Stimulated activated CD4-positive, alpha-beta T cell treated with anti-CD3 and anti-CD28 coated beads, Interleukin-4, amount 100 ng/mL, for 4 hours (primary cell): ENCODE measurements around the gene CELSR2.

Source experiments
- DNase-seq, 2 experiments: peaks; one replicate each; pipeline ENCODE4 v3.0.0-alpha.2; 2020

Gene CELSR2

GRCh38 chr1:109265016-109265415, 15.7 kb downstream of the CELSR2 start:
- no peak for DNase-seq

DNA sequence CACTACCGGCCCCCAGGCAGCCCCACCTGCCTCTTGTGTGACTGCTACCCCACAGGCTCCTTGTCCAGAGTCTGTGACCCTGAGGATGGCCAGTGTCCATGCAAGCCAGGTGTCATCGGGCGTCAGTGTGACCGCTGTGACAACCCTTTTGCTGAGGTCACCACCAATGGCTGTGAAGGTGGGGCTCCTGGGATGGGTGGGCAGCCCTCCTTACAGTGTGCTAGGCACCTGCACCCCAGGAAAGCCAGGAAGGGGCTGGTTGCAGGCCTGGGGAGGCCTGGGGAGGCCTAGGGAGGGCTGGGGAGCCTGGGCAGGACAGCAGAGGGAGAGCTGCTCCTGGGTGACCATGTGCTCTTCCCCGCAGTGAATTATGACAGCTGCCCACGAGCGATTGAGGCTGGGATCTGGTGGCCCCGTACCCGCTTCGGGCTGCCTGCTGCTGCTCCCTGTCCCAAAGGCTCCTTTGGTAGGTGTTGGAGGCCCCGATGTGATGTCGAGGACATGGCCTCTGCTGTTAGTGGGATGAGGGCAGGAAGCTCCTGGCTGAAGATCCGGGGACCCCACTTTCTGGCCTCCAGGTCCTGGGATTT, 16.5 kb downstream of the CELSR2 start:
- no peak for DNase-seq

DNA sequence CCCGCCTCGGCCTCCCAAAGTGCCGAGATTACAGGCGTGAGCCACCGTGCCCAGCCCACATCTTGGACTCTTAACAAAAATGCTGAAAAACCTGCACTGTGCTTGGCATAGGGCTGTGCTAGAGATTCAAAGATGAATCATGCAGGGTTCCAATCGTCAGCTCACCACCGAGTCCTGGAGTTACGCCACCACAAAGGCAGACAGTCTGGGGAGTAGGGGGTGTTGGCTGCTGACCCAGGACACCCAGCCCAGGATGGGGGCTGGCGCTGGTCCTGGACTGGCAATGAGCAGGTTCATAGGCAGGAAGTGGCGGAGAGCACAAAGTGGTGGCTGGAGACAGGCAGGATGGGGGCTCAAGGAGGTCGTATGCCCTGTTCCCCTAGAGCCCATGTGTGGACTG, 17.6 kb downstream of the CELSR2 start:
- DNase-seq: no peak

DNA sequence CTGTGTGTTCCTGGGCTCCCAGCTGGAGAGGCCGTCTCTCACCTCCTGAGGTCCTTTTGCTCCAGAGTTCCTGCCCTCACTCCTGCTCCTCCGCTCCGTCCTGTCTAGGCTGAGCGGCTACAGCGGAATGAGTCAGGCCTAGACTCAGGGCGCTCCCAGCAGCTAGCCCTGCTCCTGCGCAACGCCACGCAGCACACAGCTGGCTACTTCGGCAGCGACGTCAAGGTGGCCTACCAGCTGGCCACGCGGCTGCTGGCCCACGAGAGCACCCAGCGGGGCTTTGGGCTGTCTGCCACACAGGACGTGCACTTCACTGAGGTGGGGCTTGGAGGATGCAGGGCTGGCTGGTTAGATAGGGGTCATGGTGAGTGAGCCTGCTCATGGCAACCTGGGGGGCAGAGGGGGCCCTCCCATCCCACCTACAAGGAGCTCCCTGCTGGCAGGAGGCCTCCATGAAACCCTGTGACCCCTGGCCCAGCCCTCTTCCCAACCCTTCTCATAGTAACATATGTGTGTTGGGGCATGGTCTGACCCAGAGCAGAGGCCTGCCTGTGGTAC, 18.5 kb downstream of the CELSR2 start:
- no peak for DNase-seq

GRCh38 chr1:109268431-109269211, 19.3 kb downstream of the CELSR2 start:
- DNase-seq: no peak

DNA sequence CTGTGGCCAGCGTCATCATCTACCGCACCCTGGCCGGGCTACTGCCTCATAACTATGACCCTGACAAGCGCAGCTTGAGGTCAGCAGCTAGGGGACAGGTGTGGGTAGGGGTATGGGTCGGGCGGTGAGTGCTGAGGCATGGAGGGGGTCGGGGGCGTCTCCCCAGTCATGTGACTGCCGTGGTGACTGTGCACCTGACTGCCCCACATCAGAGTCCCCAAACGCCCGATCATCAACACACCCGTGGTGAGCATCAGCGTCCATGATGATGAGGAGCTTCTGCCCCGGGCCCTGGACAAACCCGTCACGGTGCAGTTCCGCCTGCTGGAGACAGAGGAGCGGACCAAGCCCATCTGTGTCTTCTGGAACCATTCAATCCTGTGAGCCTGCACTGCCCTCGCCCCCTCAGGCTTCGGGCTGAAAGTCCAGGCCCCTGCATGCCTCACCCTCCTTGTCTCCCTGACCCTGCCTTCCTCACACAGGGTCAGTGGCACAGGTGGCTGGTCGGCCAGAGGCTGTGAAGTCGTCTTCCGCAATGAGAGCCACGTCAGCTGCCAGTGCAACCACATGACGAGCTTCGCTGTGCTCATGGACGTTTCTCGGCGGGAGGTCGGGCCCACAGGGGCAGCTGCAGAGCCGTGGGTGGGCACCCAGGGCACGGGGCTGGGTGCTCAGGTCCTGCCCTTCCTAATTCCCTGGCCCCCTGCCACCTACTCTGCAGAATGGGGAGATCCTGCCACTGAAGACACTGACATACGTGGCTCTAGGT, 20.1 kb downstream of the CELSR2 start:
- no peak for DNase-seq

DNA sequence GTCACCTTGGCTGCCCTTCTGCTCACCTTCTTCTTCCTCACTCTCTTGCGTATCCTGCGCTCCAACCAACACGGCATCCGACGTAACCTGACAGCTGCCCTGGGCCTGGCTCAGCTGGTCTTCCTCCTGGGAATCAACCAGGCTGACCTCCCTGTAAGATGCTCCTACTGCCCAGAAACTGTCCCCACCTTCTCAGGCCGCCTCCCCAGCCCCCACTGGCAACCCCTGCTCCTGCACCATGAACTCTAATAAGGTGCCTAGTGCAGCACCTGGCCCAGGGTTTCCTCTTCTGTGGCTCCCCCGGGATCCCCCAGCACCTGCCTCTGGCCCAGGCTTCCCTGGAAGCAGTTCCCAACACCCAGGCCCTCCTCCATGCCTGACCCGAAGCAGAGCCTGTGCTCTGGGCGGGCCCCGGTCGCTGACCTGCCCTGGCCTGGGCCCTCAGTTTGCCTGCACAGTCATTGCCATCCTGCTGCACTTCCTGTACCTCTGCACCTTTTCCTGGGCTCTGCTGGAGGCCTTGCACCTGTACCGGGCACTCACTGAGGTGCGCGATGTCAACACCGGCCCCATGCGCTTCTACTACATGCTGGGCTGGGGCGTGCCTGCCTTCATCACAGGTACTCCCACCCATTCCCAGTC, 20.8 kb downstream of the CELSR2 start:
- DNase-seq: no peak

GRCh38 chr1:109270623-109271317, 21.4 kb downstream of the CELSR2 start:
- no peak for DNase-seq

DNA sequence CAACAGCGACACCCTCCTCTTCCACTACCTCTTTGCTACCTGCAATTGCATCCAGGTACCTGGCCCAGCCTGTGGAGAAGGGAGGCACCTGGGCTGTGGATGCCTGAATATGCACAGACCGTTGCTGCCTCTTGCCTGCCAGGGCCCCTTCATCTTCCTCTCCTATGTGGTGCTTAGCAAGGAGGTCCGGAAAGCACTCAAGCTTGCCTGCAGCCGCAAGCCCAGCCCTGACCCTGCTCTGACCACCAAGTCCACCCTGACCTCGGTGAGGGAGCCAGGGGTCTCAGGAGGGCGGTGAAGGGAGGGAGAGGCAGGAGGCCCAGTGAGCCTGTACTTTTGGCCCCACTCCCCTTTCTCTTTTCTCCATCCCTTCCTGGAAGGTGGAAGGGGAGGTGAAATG, 22.1 kb downstream of the CELSR2 start:
- no peak for DNase-seq

DNA sequence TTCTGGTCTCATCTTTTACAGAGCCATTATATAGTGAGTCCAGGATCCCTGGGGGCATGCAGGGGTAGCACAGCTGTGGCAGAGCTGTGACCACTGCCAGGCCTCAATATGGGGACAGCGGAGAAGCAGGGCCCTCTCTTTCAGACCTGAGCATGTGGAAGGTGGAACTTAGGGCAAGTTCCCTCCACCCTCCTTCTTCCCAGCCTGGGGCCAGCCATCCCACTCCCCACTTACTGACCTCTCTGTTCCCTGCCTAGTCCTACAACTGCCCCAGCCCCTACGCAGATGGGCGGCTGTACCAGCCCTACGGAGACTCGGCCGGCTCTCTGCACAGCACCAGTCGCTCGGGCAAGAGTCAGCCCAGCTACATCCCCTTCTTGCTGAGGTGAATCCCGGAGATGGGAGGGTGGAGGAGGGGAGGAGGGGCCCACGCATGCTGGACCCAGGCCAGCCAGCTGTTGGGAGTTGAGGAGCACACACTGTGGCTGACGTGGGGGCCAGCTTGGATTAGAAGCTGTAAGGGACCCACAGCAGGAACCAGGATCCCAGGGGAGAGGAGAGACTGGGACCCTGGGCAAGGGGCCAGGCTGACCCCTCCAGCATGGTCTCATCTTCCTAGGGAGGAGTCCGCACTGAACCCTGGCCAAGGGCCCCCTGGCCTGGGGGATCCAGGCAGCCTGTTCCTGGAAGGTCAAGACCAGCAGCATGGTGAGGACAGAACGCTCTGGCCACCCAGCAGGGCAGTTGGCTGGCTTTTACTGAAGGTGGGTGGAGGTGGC, 22.9 kb downstream of the CELSR2 start:
- DNase-seq: no peak

GRCh38 chr1:109272831-109273547, 23.6 kb downstream of the CELSR2 start:
- DNase-seq: no peak

DNA sequence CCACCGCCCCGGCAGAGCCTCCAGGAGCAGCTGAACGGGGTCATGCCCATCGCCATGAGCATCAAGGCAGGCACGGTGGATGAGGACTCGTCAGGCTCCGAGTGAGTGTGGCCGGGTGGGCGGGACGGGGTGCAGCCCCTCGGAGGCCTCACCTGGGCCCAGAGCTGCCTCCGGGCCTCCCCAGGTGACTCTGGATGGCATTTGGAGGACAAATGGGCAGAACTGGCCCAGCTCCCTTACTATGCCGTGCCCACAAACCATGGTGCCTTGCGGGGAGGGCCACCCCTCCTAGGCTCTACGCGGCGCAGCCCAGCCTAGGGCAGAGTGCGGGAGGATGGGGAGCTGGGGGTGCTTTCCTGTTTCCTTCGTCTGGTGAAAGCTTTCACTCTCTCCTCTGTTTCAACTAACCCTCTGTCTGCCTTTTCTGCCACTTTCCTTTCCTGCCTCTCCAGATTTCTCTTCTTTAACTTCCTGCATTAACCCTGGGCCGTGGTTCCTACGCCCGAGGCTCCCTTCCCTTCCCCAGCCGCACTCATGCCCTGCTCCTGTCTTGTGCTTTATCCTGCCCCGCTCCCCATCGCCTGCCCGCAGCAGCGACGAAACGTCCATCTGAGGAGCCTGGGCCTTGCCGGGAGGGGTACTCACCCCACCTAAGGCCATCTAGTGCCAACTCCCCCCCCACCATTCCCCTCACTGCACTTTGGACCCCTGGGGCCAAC, 24.4 kb downstream of the CELSR2 start:
- DNase-seq: no peak

- DNase-seq: no peak
Measured at GRCh38 chr1:109274533-109275476, 25.5 kb downstream of the CELSR2 start.

DNA sequence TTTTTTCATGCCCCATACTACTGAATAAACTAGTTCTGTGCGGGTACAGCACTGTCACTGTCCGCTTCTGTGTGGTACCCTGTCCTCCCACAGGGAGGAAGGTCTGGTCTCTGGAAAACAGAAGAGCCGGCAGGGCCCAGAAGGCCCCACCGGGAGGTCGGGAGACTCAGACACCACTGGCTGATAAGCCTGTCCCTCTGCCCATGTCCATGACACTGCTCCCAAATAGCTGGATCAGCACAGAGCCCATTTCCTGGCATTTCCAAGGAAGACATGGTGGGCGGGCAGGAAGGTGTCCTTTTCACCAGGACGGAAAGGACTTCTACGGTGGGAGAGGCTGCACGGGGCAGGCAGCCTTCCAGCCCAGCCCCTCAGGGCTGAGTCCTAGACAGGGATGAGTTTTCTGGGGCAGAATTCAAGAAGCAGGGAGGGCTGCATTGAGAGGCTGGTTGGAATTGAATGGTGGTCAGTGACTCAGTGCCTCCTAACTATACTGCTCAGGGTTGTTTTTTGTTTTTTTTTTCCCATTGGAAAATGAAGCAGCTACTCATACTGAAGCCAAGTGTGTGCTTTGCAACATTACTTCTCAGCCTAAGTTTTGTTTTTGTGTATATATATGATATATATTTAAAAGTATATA, 26.5 kb downstream of the CELSR2 start:
- DNase-seq: no peak

- DNase-seq: peak; percentile 41 to 60
Measured at GRCh38 chr1:109277434-109278204, 28.3 kb downstream of the CELSR2 start.

GRCh38 chr1:109279615-109280278, 30.4 kb downstream of the CELSR2 start:
- no peak for DNase-seq

GRCh38 chr1:109280862-109281261, 31.5 kb downstream of the CELSR2 start:
- no peak for DNase-seq
